Calu3 (cell line): ENCODE data around the gene TNS1. TPM values are rescaled to one million over a fixed set of nuclear protein-coding genes. Genes with fewer than 3 reads are reported as not detected.

Experiments
- BruUV-seq: library from RNA; stranded (reverse); fragments of 400-500 nt; replicated peaks from 2 replicates; lab custom pipeline; 2021; lab: Mats Ljungman, UMichigan
- CTCF ChIA-PET: fragments of 300-600 bp; sonication (Branson Sonifier 250); formaldehyde crosslinking; loops from one replicate; lab custom pipeline; 2022; ENCODE audit warnings: antibody characterized with exemption; lab: Charles Lee
- DNase-seq: peaks from one replicate; pipeline ENCODE4 v3.0.0; 2022
- H3K27ac Mint-ChIP-seq: one replicate; pipeline ENCODE4 v1.8.0; 2022; ENCODE audit warnings: mixed read lengths; ENCODE audit not compliant: unreplicated experiment
- H3K27me3 Mint-ChIP-seq: one replicate; pipeline ENCODE4 v1.8.0; 2022; ENCODE audit warnings: mixed read lengths; ENCODE audit not compliant: unreplicated experiment
- H3K36me3 Mint-ChIP-seq: one replicate; pipeline ENCODE4 v1.8.0; 2022; ENCODE audit warnings: mild to moderate bottlenecking, moderate library complexity, mixed read lengths; ENCODE audit not compliant: insufficient read depth, unreplicated experiment
- H3K4me1 Mint-ChIP-seq: one replicate; pipeline ENCODE4 v1.8.0; 2022; ENCODE audit warnings: mild to moderate bottlenecking, low read depth, mixed read lengths; ENCODE audit not compliant: unreplicated experiment
- H3K4me3 Mint-ChIP-seq: one replicate; pipeline ENCODE4 v1.8.0; 2022; ENCODE audit warnings: mild to moderate bottlenecking, low read depth, moderate library complexity, mixed read lengths; ENCODE audit not compliant: unreplicated experiment
- H3K9me3 Mint-ChIP-seq: one replicate; pipeline ENCODE4 v1.8.0; 2022; ENCODE audit warnings: low read depth, mixed read lengths; ENCODE audit not compliant: unreplicated experiment
- CTCF ChIP-seq: fragments of 200-600 bp; IDR thresholded peaks from one replicate; pipeline ENCODE4 v1.8.0; 2022; ENCODE audit warnings: antibody characterized with exemption; ENCODE audit not compliant: unreplicated experiment
- intact Hi-C: fragments of 100-400 bp; cut with micrococcal nuclease; formaldehyde crosslinking; loops from one replicate; pipeline ENCODE4 v1.10.0; 2022; ENCODE audit not compliant: unreplicated experiment
- total RNA-seq: library from RNA; stranded (reverse); gene quantifications from 2 replicates; pipeline ENCODE4 v1.2.3, GENCODE V29; 2022

The TNS1 gene
- total RNA-seq, 1 experiment from 2014 or later = 2.2 TPM

DNA sequence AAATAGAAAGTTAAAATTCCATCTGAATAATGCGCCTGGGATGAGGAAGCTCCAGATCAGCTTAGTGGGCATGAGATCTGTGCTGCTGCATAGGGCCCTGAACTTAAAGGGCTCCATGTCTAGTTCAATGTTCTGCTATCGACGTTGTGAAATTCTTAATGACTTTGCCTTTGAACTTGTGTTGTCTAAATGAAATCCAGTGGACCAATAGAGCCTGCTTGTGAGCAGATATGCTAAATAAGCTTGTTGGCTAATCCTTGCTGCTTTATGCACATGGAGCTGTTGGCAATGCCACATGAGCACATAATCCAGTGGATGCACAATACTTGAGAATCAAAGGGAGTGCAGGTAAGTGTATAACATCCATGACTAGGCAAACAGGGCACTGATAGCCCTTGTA lies 228.6 kb downstream of the TNS1 start:
- CTCF ChIA-PET = interaction anchor here (0.6 to 3.4 kb wide), 3 partner anchors 12 to 230 kb away, joined by 4 to 10 read pairs (median 6); no protein-coding TSS in a partner anchor
- H3K27me3 Mint-ChIP-seq = peaks cover 40% of the 10 kb centered on the region
- intact Hi-C loops = no loop called here
- no peaks in the 10 kb centered on the region for H3K4me1 Mint-ChIP-seq
- DNase-seq = no peak
- BruUV-seq = no TSS peak
- no peaks in the 10 kb centered on the region for H3K36me3 Mint-ChIP-seq
- no peaks in the 10 kb centered on the region for H3K9me3 Mint-ChIP-seq
- TF ChIP-seq CTCF = no peak
- H3K27ac Mint-ChIP-seq = no peak overlapping the region
- no peak overlapping the region for H3K4me3 Mint-ChIP-seq

- Mint-ChIP-seq H3K36me3 (no peaks in the 10 kb centered on the region), H3K9me3 (no peaks in the 10 kb centered on the region), H3K27ac (no peak overlapping the region), H3K4me3 (no peak overlapping the region), H3K4me1 (no peaks in the 10 kb centered on the region), H3K27me3 (peaks cover 42% of the 10 kb centered on the region)
- CTCF ChIA-PET = interaction anchor here (3.4 kb wide), 1 partner anchor 12 kb away, joined by 10 read pairs; no protein-coding TSS in a partner anchor
- no peak for DNase-seq
- intact Hi-C loops = no loop called here
- no peak for TF ChIP-seq CTCF
- BruUV-seq = no TSS peak
These were observed 229.3 kb downstream of the TNS1 start for GRCh38 chr2:217773539-217773938.

GRCh38 chr2:217766356-217766755 lies 236.4 kb downstream of the TNS1 start:
- Mint-ChIP-seq H3K4me1 (no peaks in the 10 kb centered on the region), H3K9me3 (peaks cover 8% of the 10 kb centered on the region), H3K36me3 (no peaks in the 10 kb centered on the region), H3K27me3 (peaks cover 54% of the 10 kb centered on the region), H3K4me3 (no peak overlapping the region), H3K27ac (no peak overlapping the region)
- intact Hi-C loops = no loop called here
- TF ChIP-seq CTCF = no peak
- CTCF ChIA-PET = no interaction called here
- no peak for DNase-seq
- BruUV-seq = no TSS peak

GRCh38 chr2:217761645-217762277 lies 241.0 kb downstream of the TNS1 start:
- Mint-ChIP-seq H3K9me3 (peaks cover 8% of the 10 kb centered on the region), H3K27ac (no peak overlapping the region), H3K36me3 (no peaks in the 10 kb centered on the region), H3K4me1 (no peaks in the 10 kb centered on the region), H3K4me3 (no peak overlapping the region), H3K27me3 (peaks cover 8% of the 10 kb centered on the region)
- DNase-seq = no peak
- no TSS peak for BruUV-seq
- CTCF ChIA-PET = no interaction called here
- intact Hi-C loops = no loop called here
- TF ChIP-seq CTCF = no peak
